Liver (tissue), 9 donors: ENCODE results near the gene ZNF709. TPM values are rescaled to one million over a fixed set of nuclear protein-coding genes. Genes with fewer than 3 reads are reported as not detected.

ENCODE experiments used
- DNase-seq: peaks from one replicate; pipeline ENCODE4 v3.0.0-alpha.2; 2017; ENCODE audit warnings: low spot score
- H3K27ac ChIP-seq, 2 donors: one replicate each; pipeline ENCODE4 v1.7.0; 2013; ENCODE audit warnings: inconsistent platforms in 2 of 2, low read length in 2 of 2, control low read depth in 1 of 2, low read depth in 1 of 2, mild to moderate bottlenecking in 1 of 2
- H3K27me3 ChIP-seq, 4 donors: one replicate each; pipeline versions ENCODE4 v1.6.1 to v1.7.0; 2013; ENCODE audit warnings: low read length in 3 of 4, inconsistent platforms in 1 of 4, mild to moderate bottlenecking in 1 of 4, moderate library complexity in 1 of 4; ENCODE audit not compliant: control insufficient read depth in 4 of 4, insufficient read depth in 4 of 4
- H3K36me3 ChIP-seq, 4 donors: one replicate each; pipeline versions ENCODE4 v1.6.1 to v1.7.0; 2013; ENCODE audit warnings: low read length in 3 of 4, mild to moderate bottlenecking in 3 of 4, low read depth in 1 of 4, moderate library complexity in 1 of 4; ENCODE audit not compliant: control insufficient read depth in 4 of 4, insufficient read depth in 3 of 4
- H3K4me1 ChIP-seq, 4 donors: one replicate each; pipeline versions ENCODE4 v1.6.1 to v1.7.0; 2013; ENCODE audit warnings: low read length in 3 of 4, mild to moderate bottlenecking in 3 of 4, moderate library complexity in 1 of 4; ENCODE audit not compliant: control insufficient read depth in 4 of 4, insufficient read depth in 4 of 4
- H3K4me3 ChIP-seq, 3 donors: one replicate each; pipeline versions ENCODE4 v1.6.1 to v1.7.0; 2013; ENCODE audit warnings: low read length in 3 of 3, control low read depth in 1 of 3, low read depth in 1 of 3, mild to moderate bottlenecking in 1 of 3
- H3K9ac ChIP-seq, 2 donors: one replicate each; pipeline ENCODE4 v1.7.0; 2013; ENCODE audit warnings: low read length in 2 of 2, mild to moderate bottlenecking in 2 of 2, moderate library complexity in 2 of 2, control low read depth in 1 of 2, low read depth in 1 of 2
- H3K9me3 ChIP-seq, 4 donors: one replicate each; pipeline versions ENCODE4 v1.6.1 to v1.7.0; 2013; ENCODE audit warnings: low read length in 3 of 4; ENCODE audit not compliant: control insufficient read depth in 4 of 4
- ATF3 ChIP-seq: IDR thresholded peaks from 2 replicates; pipeline ENCODE4 v1.6.1; 2016; ENCODE audit warnings: antibody characterized with exemption
- CTCF ChIP-seq: fragments of 150-350 bp; IDR thresholded peaks from 2 replicates; pipeline ENCODE4 v1.5.1; 2017; ENCODE audit warnings: improper control_type of control experiment, low read depth, low read length; ENCODE audit not compliant: missing input control
- EGR1 ChIP-seq, 2 donors: IDR thresholded peaks; 2 replicates each; pipeline ENCODE4 v1.6.1; 2016 to 2018; ENCODE audit warnings: antibody characterized with exemption in 2 of 2, low read depth in 2 of 2
- FOXA1 ChIP-seq: IDR thresholded peaks from 2 replicates; pipeline ENCODE4 v1.6.1; 2016; ENCODE audit warnings: antibody characterized with exemption
- FOXA2 ChIP-seq: IDR thresholded peaks from 2 replicates; pipeline ENCODE4 v1.6.1; 2016; ENCODE audit warnings: antibody characterized with exemption
- GABPA ChIP-seq, 2 donors: IDR thresholded peaks in 1 of 2; conservative IDR thresholded peaks in 1 of 2; 2 replicates each; pipeline ENCODE4 v1.6.1; 2016; ENCODE audit warnings: antibody characterized with exemption in 2 of 2, mild to moderate bottlenecking in 1 of 2, moderate library complexity in 1 of 2
- HNF4A ChIP-seq, 2 donors: conservative IDR thresholded peaks; 2 replicates each; pipeline ENCODE4 v1.6.1; 2016; ENCODE audit warnings: antibody characterized with exemption in 2 of 2, mild to moderate bottlenecking in 2 of 2
- HNF4G ChIP-seq: IDR thresholded peaks from 2 replicates; pipeline ENCODE4 v1.6.1; 2016; ENCODE audit warnings: antibody characterized with exemption
- JUND ChIP-seq, 2 donors: IDR thresholded peaks; 2 replicates each; pipeline ENCODE4 v1.6.1; 2016; ENCODE audit warnings: antibody characterized with exemption in 2 of 2
- MAX ChIP-seq: IDR thresholded peaks from 2 replicates; pipeline ENCODE4 v1.6.1; 2016; ENCODE audit warnings: antibody characterized with exemption
- NR2F2 ChIP-seq: IDR thresholded peaks from 2 replicates; pipeline ENCODE4 v1.6.1; 2016; ENCODE audit warnings: antibody characterized with exemption
- RAD21 ChIP-seq, 2 donors: IDR thresholded peaks; 2 replicates each; pipeline ENCODE4 v1.6.1; 2016; ENCODE audit warnings: antibody characterized with exemption in 2 of 2, mild to moderate bottlenecking in 2 of 2
- REST ChIP-seq: IDR thresholded peaks from 2 replicates; pipeline ENCODE4 v1.6.1; 2016; ENCODE audit warnings: antibody characterized with exemption, mild to moderate bottlenecking
- RXRA ChIP-seq, 2 donors: IDR thresholded peaks; 2 replicates each; pipeline ENCODE4 v1.6.1; 2017 to 2018; ENCODE audit warnings: antibody characterized with exemption in 2 of 2, mild to moderate bottlenecking in 1 of 2
- SP1 ChIP-seq: IDR thresholded peaks from 2 replicates; pipeline ENCODE4 v1.6.1; 2018; ENCODE audit warnings: antibody characterized with exemption, mild to moderate bottlenecking
- TAF1 ChIP-seq: conservative IDR thresholded peaks from 2 replicates; pipeline ENCODE4 v1.6.1; 2016; ENCODE audit warnings: antibody characterized with exemption, mild to moderate bottlenecking
- YY1 ChIP-seq: IDR thresholded peaks from 2 replicates; pipeline ENCODE4 v1.6.1; 2016; ENCODE audit warnings: antibody characterized with exemption, mild to moderate bottlenecking
- ZBTB33 ChIP-seq: IDR thresholded peaks from 2 replicates; pipeline ENCODE4 v1.6.1; 2016; ENCODE audit warnings: antibody characterized with exemption
- WGBS: extraction: QIAGEN DNeasy Blood & Tissue Kit; methylation state at CpG from one replicate; pipeline ENCODE4 v1.1.7; 2013; 5-methylcytosine and 5-hydroxymethylcytosine counted together
- polyA plus RNA-seq, 2 donors: library from polyadenylated mRNA; stranded (reverse) in 1 of 2; unstranded in 1 of 2; fragments of 200-250 nt in 1 of 2; fragments of >200 nt in 1 of 2; fragmentation: Nextera tagmentation in 1 of 2; extraction: Ambion mirVana in 1 of 2; gene quantifications; one replicate each; pipeline versions ENCODE4 v1.2.1 to v1.2.3, GENCODE V29; 2013 to 2015
- total RNA-seq, 2 donors: library from RNA; depleted of rRNA; stranded (reverse); fragments of >200 nt; gene quantifications; one replicate each; pipeline ENCODE4 v1.2.3, GENCODE V29; 2014
- donor health status: healthy.
- donor health status: healthy.
- donor health status: healthy.
- donor health status: healthy.
- donor health status: healthy.

ZNF709 gene
- total and polyA plus RNA-seq, 4 donors = 0.24 to 1.9 (median 0.79) TPM

- no peak for TF ChIP-seq FOXA2
- no peak for TF ChIP-seq RXRA (IDR thresholded peaks at IDR 0.05)
- TF ChIP-seq NR2F2 = no peak
- TF ChIP-seq HNF4A (conservative IDR thresholded peaks at IDR 0.05) = no peak
- no peak for TF ChIP-seq MAX
- no peak for TF ChIP-seq ZBTB33
- no peak for TF ChIP-seq ATF3
- no peak for TF ChIP-seq FOXA1
- TF ChIP-seq YY1 = no peak
- no peak for TF ChIP-seq REST
- no peak for TF ChIP-seq SP1
- no peak for TF ChIP-seq CTCF
- TF ChIP-seq RAD21 (IDR thresholded peaks at IDR 0.05) = no peak
- no peak for TF ChIP-seq TAF1
- TF ChIP-seq GABPA (IDR thresholded peaks at IDR 0.05 in 1 of 2, conservative IDR thresholded peaks at IDR 0.05 in 1 of 2) = no peak
- no peak for TF ChIP-seq HNF4G
- TF ChIP-seq EGR1 (IDR thresholded peaks at IDR 0.05; ENCODE audit: low read depth in 2 of 2) = no peak
- TF ChIP-seq JUND (IDR thresholded peaks at IDR 0.05) = no peak
- no peak for DNase-seq
- Histone ChIP-seq H3K27ac (no peak overlapping the region), H3K9me3 (peaks cover 5 to 28% (median 12%) of the 10 kb centered on the region in 4 donors), H3K4me3 (peak overlapping the region in 2 of 3 donors; percentile 20 to 28), H3K27me3 (no peaks in the 10 kb centered on the region), H3K9ac (no peak overlapping the region), H3K4me1 (no peaks in the 10 kb centered on the region), H3K36me3 (no peaks in the 10 kb centered on the region)
- 76% methylated on average over 2 of the region's 2 CpGs for WGBS
Observed at GRCh38 chr19:12448808-12449207, 35.8 kb downstream of the ZNF709 start.
